Suprapubic skin (tissue), 4 donors: ENCODE data around the gene SERPINA12.

Source experiments
- CTCF ChIP-seq, 2 donors: fragments of 200-600 bp in 1 of 2; fragments of 450-650 bp in 1 of 2; sonication (generic) in 1 of 2; IDR thresholded peaks; one replicate each; pipeline ENCODE4 v1.5.1; 2016 to 2019; ENCODE audit warnings: antibody characterized with exemption in 2 of 2, mild to moderate bottlenecking in 1 of 2, moderate library complexity in 1 of 2
- EP300 ChIP-seq: sonication (generic); formaldehyde crosslinking; IDR thresholded peaks from one replicate; pipeline ENCODE4 v1.6.1; 2017; ENCODE audit warnings: antibody characterized with exemption
- POLR2AphosphoS5 ChIP-seq, 3 donors: sonication (generic); formaldehyde crosslinking; IDR thresholded peaks; one replicate each; pipeline ENCODE4 v1.6.1; 2017; ENCODE audit warnings: antibody characterized with exemption in 3 of 3

GRCh38 chr14:94524093-94524492 lies 14.8 kb upstream of the SERPINA12 start:
- TF ChIP-seq CTCF (IDR thresholded peaks at IDR 0.05) (no peak), EP300 (no peak), POLR2AphosphoS5 (IDR thresholded peaks at IDR 0.05) (no peak)
